DOHH2 (cell line): ENCODE measurements around the gene AGER.

Experiments
- CTCF ChIP-seq: fragments of 200-600 bp; sonication (generic); IDR thresholded peaks from one replicate; pipeline ENCODE4 v1.5.1; 2014; ENCODE audit warnings: antibody characterized with exemption, mild to moderate bottlenecking, low read depth, low read length; ENCODE audit not compliant: poor library complexity, severe bottlenecking
- EZH2phosphoT487 ChIP-seq: fragments of 200-600 bp; sonication (generic); IDR thresholded peaks from 2 replicates; pipeline ENCODE4 v1.6.1; 2017; ENCODE audit warnings: borderline replicate concordance, mild to moderate bottlenecking, antibody characterized with exemption, low read length, moderate library complexity, mixed read lengths

DNA sequence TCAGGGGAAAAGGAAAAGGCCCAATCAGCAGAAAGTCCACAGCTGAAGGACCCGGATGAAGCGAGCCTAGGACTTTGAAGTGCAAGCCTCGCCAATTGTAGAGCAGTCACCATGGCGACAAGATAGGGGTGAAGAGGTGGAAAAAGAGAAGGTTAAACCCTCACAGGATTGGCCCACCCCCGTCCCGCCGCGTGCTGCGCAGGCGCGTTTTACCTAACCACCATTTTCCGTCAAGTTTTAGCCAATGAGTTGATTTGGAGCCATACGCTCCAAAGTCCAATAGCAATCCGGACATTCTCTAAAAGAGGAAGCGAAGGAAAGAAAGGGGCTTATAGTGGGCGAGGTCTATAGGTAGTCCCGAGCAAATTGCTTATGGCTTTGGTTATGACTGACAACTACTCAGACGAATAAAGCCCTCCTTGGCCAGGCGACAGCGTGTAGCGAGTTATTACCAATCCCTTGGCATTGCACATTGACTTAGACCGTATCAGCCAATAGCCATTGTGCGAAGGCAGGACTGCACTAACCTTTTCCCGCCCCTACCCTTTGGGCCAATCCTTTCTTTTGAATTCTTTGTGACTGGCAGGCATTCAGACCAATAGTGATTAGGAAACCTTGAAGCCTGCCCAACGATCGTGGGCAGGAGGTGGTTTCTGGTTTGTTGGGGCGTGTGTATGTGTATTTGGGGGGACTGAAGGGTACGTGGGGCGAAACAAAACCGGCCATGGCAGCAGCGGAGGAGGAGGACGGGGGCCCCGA, 6.1 kb downstream of the AGER start, which contains the start of gene RNF5:
- no peak for TF ChIP-seq CTCF
- no peak for TF ChIP-seq EZH2phosphoT487
